GM23338 (cell line): ENCODE results near the gene FAM89B. TPM values are rescaled to one million over a fixed set of nuclear protein-coding genes. Genes with fewer than 3 reads are reported as not detected.

ENCODE experiments used
- ATAC-seq: fragments of 200-7000 bp; cut with Tn5 transposase; 3 replicates; pipeline ENCODE4 v1.9.1; 2020
- DNase-seq: peaks from one replicate; pipeline ENCODE4 v3.0.0-alpha.2; 2015; ENCODE audit warnings: low spot score
- H2AFZ ChIP-seq: fragments of 200-600 bp; sonication (generic); 2 replicates; pipeline ENCODE4 v1.8.0; 2016; ENCODE audit warnings: antibody characterized with exemption, mild to moderate bottlenecking, moderate library complexity
- H3F3A ChIP-seq: fragments of 200-600 bp; sonication (generic); replicated peaks from 2 replicates; pipeline ENCODE4 v1.8.0; 2017; ENCODE audit warnings: antibody characterized with exemption, mixed run types, low read depth
- H3K27ac ChIP-seq: fragments of 200-600 bp; sonication (generic); 2 replicates; pipeline ENCODE4 v1.6.1; 2016; ENCODE audit warnings: low read depth
- H3K27me3 ChIP-seq: fragments of 200-600 bp; sonication (generic); 2 replicates; pipeline ENCODE4 v1.8.0; 2016; ENCODE audit warnings: mild to moderate bottlenecking, mixed run types, moderate library complexity; ENCODE audit not compliant: insufficient read depth
- H3K36me3 ChIP-seq: fragments of 200-600 bp; sonication (generic); 2 replicates; pipeline ENCODE4 v1.8.0; 2016; ENCODE audit warnings: mild to moderate bottlenecking; ENCODE audit not compliant: insufficient read depth
- H3K4me1 ChIP-seq: fragments of 200-600 bp; sonication (generic); 2 replicates; pipeline ENCODE4 v1.8.0; 2016; ENCODE audit warnings: mild to moderate bottlenecking, moderate library complexity; ENCODE audit not compliant: insufficient read depth
- H3K4me2 ChIP-seq: fragments of 200-600 bp; sonication (generic); 2 replicates; pipeline ENCODE4 v1.7.1; 2017; ENCODE audit warnings: mixed run types
- H3K4me3 ChIP-seq: fragments of 200-600 bp; sonication (generic); 2 replicates; pipeline ENCODE4 v1.6.1; 2016; ENCODE audit warnings: mixed run types
- H3K79me2 ChIP-seq: fragments of 200-600 bp; sonication (generic); replicated peaks from 2 replicates; pipeline ENCODE4 v1.8.0; 2017; ENCODE audit warnings: mild to moderate bottlenecking; ENCODE audit not compliant: insufficient read depth
- H3K9me2 ChIP-seq: fragments of 200-600 bp; sonication (generic); 2 replicates; pipeline ENCODE4 v1.8.0; 2017; ENCODE audit not compliant: insufficient read depth
- H4K20me1 ChIP-seq: fragments of 200-600 bp; sonication (generic); replicated peaks from 2 replicates; pipeline ENCODE4 v1.8.0; 2017; ENCODE audit warnings: mild to moderate bottlenecking; ENCODE audit not compliant: insufficient read depth
- H3K27ac Mint-ChIP-seq: 2 replicates; pipeline ENCODE4 v1.8.0; 2020; ENCODE audit warnings: inconsistent platforms, mild to moderate bottlenecking, moderate library complexity, mixed read lengths
- H3K27me3 Mint-ChIP-seq: 3 replicates; pipeline ENCODE4 v1.8.0; 2022; ENCODE audit warnings: low read depth, mild to moderate bottlenecking, moderate library complexity, mixed read lengths, inconsistent platforms; ENCODE audit not compliant: insufficient read depth, poor library complexity
- H3K36me3 Mint-ChIP-seq: 3 replicates; pipeline ENCODE4 v1.8.0; 2021; ENCODE audit warnings: low read depth, mild to moderate bottlenecking, inconsistent platforms, moderate library complexity, mixed read lengths
- H3K4me1 Mint-ChIP-seq: 3 replicates; pipeline ENCODE4 v1.8.0; 2020; ENCODE audit warnings: mild to moderate bottlenecking, inconsistent platforms, mixed read lengths
- H3K4me3 Mint-ChIP-seq: 3 replicates; pipeline ENCODE4 v1.8.0; 2021; ENCODE audit warnings: moderate library complexity, mild to moderate bottlenecking, inconsistent platforms, mixed read lengths
- H3K9me3 Mint-ChIP-seq: 3 replicates; pipeline ENCODE4 v1.8.0; 2020; ENCODE audit warnings: moderate library complexity, mild to moderate bottlenecking, inconsistent platforms, mixed read lengths
- POLR2AphosphoS5 ChIP-seq: IDR thresholded peaks from 2 replicates; pipeline ENCODE4 v1.6.1; 2016; ENCODE audit warnings: antibody characterized with exemption, low read depth
- polyA plus RNA-seq: library from polyadenylated mRNA; unstranded; fragments of >200 nt; fragmentation: Nextera tagmentation; extraction: Ambion mirVana; gene quantifications from 2 replicates; pipeline ENCODE4 v1.2.1, GENCODE V29; 2016
- total RNA-seq: library from RNA; depleted of rRNA; stranded (reverse); fragments of >200 nt; shearing (Covaris generic); gene quantifications from 2 replicates; pipeline ENCODE4 v1.2.3, GENCODE V29; 2014
- TF ChIP-seq, protein P1 (sequence below), 2 experiments: fragments of 200-600 bp in 1 of 2; sonication (generic) in 1 of 2; conservative IDR thresholded peaks; 2 replicates each; pipeline versions ENCODE4 v1.5.1 to v1.6.1; 2016 to 2017; ENCODE audit warnings: antibody characterized with exemption in 2 of 2, low read depth in 2 of 2, mild to moderate bottlenecking in 2 of 2, moderate library complexity in 1 of 2
- TF ChIP-seq, protein P2 (sequence below): fragments of 250-450 bp; sonication (Bioruptor Pico); IDR thresholded peaks from 2 replicates; pipeline ENCODE4 v1.5.0; 2020; ENCODE audit warnings: mild to moderate bottlenecking, moderate library complexity

Gene FAM89B
- total and polyA plus RNA-seq, 2 experiments from 2014 or later = 13.0 to 18.2 TPM

DNA sequence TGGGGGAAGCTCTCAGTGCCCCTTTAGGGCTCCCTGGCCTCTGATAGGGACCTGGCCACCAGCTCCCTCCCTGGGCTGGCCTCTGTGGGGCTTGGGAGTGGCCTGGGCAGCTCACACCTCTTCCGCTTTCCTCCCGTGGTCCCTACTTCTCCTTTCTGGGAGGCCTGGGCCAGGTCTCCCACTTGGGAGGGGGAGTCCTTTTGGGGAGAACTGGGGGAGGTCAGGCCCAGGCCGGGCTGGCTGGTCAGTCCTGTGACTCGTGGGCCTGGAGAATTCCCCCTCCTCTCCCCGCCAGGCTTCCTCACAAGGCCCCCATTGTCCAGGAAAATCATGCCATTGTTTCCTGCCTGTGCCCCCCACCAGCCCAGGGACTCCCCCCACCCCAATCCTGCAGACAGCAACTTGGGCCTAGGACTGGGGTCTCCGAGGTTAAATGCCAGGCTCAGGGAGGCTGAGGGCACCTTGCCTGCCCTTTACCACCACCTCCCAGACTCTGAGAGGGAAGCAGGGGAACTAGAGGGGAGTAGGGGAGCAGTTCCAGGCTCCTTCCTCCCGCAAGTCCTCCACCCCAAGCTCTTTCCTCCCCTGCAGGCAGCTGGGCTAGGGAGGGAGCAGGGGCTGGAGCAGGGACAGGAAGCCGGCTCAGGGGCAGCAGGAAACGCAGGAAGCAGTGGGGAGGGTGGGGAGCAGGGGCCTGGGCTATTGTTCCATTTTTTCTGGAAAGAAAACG is 38.9 kb downstream of the FAM89B start:
- no peaks in the 10 kb centered on the region for H3K9me2 ChIP-seq
- peaks cover 19% of the 10 kb centered on the region for H3F3A ChIP-seq
- H3K4me2 ChIP-seq = peak overlapping the region; percentile 38; the same call in 1 of the 2 replicates
- Mint-ChIP-seq H3K36me3 (peaks cover 6% of the 10 kb centered on the region; the same call in 1 of the 3 replicates), H3K27me3 (peaks cover 25% of the 10 kb centered on the region), H3K4me3 (peak overlapping the region; percentile 36; the same call in 2 of the 3 replicates), H3K27ac (no peak overlapping the region), H3K4me1 (peaks cover 16% of the 10 kb centered on the region), H3K9me3 (no peaks in the 10 kb centered on the region)
- no peak overlapping the region for H2AFZ ChIP-seq
- H3K79me2 ChIP-seq = peaks cover 12% of the 10 kb centered on the region
- no peaks in the 10 kb centered on the region for H3K36me3 ChIP-seq
- ATAC-seq = no peak
- no peak overlapping the region for H3K27ac ChIP-seq
- no peaks in the 10 kb centered on the region for H3K27me3 ChIP-seq
- TF ChIP-seq, protein P1, sequence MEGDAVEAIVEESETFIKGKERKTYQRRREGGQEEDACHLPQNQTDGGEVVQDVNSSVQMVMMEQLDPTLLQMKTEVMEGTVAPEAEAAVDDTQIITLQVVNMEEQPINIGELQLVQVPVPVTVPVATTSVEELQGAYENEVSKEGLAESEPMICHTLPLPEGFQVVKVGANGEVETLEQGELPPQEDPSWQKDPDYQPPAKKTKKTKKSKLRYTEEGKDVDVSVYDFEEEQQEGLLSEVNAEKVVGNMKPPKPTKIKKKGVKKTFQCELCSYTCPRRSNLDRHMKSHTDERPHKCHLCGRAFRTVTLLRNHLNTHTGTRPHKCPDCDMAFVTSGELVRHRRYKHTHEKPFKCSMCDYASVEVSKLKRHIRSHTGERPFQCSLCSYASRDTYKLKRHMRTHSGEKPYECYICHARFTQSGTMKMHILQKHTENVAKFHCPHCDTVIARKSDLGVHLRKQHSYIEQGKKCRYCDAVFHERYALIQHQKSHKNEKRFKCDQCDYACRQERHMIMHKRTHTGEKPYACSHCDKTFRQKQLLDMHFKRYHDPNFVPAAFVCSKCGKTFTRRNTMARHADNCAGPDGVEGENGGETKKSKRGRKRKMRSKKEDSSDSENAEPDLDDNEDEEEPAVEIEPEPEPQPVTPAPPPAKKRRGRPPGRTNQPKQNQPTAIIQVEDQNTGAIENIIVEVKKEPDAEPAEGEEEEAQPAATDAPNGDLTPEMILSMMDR (conservative IDR thresholded peaks at IDR 0.05; ENCODE audit: low read depth in 2 of 2) = no peak
- no peak for TF ChIP-seq POLR2AphosphoS5
- TF ChIP-seq, protein P2, sequence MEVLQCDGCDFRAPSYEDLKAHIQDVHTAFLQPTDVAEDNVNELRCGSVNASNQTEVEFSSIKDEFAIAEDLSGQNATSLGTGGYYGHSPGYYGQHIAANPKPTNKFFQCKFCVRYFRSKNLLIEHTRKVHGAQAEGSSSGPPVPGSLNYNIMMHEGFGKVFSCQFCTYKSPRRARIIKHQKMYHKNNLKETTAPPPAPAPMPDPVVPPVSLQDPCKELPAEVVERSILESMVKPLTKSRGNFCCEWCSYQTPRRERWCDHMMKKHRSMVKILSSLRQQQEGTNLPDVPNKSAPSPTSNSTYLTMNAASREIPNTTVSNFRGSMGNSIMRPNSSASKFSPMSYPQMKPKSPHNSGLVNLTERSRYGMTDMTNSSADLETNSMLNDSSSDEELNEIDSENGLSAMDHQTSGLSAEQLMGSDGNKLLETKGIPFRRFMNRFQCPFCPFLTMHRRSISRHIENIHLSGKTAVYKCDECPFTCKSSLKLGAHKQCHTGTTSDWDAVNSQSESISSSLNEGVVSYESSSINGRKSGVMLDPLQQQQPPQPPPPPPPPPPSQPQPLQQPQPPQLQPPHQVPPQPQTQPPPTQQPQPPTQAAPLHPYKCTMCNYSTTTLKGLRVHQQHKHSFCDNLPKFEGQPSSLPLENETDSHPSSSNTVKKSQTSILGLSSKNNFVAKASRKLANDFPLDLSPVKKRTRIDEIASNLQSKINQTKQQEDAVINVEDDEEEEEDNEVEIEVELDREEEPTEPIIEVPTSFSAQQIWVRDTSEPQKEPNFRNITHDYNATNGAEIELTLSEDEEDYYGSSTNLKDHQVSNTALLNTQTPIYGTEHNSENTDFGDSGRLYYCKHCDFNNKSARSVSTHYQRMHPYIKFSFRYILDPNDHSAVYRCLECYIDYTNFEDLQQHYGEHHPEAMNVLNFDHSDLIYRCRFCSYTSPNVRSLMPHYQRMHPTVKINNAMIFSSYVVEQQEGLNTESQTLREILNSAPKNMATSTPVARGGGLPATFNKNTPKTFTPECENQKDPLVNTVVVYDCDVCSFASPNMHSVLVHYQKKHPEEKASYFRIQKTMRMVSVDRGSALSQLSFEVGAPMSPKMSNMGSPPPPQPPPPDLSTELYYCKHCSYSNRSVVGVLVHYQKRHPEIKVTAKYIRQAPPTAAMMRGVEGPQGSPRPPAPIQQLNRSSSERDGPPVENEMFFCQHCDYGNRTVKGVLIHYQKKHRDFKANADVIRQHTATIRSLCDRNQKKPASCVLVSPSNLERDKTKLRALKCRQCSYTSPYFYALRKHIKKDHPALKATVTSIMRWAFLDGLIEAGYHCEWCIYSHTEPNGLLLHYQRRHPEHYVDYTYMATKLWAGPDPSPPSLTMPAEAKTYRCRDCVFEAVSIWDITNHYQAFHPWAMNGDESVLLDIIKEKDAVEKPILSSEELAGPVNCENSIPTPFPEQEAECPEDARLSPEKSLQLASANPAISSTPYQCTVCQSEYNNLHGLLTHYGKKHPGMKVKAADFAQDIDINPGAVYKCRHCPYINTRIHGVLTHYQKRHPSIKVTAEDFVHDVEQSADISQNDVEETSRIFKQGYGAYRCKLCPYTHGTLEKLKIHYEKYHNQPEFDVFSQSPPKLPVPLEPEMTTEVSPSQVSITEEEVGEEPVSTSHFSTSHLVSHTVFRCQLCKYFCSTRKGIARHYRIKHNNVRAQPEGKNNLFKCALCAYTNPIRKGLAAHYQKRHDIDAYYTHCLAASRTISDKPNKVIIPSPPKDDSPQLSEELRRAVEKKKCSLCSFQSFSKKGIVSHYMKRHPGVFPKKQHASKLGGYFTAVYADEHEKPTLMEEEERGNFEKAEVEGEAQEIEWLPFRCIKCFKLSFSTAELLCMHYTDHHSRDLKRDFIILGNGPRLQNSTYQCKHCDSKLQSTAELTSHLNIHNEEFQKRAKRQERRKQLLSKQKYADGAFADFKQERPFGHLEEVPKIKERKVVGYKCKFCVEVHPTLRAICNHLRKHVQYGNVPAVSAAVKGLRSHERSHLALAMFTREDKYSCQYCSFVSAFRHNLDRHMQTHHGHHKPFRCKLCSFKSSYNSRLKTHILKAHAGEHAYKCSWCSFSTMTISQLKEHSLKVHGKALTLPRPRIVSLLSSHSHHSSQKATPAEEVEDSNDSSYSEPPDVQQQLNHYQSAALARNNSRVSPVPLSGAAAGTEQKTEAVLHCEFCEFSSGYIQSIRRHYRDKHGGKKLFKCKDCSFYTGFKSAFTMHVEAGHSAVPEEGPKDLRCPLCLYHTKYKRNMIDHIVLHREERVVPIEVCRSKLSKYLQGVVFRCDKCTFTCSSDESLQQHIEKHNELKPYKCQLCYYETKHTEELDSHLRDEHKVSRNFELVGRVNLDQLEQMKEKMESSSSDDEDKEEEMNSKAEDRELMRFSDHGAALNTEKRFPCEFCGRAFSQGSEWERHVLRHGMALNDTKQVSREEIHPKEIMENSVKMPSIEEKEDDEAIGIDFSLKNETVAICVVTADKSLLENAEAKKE = no peak
- H3K4me1 ChIP-seq = peaks cover 20% of the 10 kb centered on the region
- peak; percentile 56 for DNase-seq
- H4K20me1 ChIP-seq = peaks cover under 1% of the 10 kb centered on the region; the same call in 1 of the 2 replicates
- H3K4me3 ChIP-seq = peak overlapping the region; percentile 59; the same call in 1 of the 2 replicates
